GM15510 (cell line): Measurements from ENCODE around the gene TINAGL1.

Experiments used
- POLR2A ChIP-seq: IDR thresholded peaks from 3 replicates; pipeline ENCODE4 v1.6.1; 2011; ENCODE audit warnings: borderline replicate concordance; ENCODE audit not compliant: insufficient read length; ENCODE audit errors: extremely low read depth

Gene TINAGL1

GRCh38 chr1:31602081-31602480 lies 25.8 kb downstream of the TINAGL1 start:
- TF ChIP-seq POLR2A: no peak

GRCh38 chr1:31605908-31606427 lies 29.7 kb downstream of the TINAGL1 start:
- TF ChIP-seq POLR2A: no peak

DNA sequence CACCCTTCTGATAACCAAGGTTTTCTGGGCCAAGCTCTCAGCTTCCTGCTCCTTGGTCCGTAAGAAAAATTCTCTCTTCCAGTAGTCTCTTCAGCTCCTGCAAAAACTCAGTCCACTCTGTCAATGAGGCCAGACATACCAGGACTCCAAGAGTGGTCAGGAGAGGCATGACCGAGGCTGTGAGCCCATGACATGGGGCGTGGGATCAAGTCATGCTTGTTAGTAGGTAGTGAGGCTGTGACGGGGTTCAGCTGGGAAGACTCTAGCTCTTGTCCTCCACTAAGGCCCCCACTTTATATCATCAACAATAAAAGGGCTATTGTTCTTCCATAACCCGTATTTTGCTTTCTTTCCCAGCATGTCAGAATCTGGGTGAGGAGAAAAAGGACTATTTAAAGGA lies 31.0 kb downstream of the TINAGL1 start:
- TF ChIP-seq POLR2A: no peak

- TF ChIP-seq POLR2A: no peak
Measured at GRCh38 chr1:31609514-31610118, 33.3 kb downstream of the TINAGL1 start.

- TF ChIP-seq POLR2A: no peak
Measured at GRCh38 chr1:31614414-31615005, 38.2 kb downstream of the TINAGL1 start.

DNA sequence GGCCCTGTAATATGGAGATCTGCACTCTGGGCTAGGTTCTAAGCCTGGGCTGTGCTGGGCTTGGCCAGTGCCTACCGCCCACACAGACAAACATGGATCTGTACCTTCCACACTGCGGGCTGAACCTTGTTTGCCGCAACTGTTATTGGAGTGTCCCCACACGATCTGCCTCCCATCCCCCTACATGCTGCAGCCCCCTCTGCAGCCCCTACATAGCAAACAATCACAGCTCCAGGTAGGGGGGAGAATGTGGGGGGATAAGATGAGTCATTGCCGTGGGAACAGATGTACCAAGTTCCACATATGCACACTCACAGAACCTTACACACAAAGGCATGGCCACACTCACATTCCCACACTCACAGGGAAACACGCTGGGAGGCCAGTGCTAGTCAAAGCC lies 39.1 kb downstream of the TINAGL1 start:
- TF ChIP-seq POLR2A: no peak

DNA sequence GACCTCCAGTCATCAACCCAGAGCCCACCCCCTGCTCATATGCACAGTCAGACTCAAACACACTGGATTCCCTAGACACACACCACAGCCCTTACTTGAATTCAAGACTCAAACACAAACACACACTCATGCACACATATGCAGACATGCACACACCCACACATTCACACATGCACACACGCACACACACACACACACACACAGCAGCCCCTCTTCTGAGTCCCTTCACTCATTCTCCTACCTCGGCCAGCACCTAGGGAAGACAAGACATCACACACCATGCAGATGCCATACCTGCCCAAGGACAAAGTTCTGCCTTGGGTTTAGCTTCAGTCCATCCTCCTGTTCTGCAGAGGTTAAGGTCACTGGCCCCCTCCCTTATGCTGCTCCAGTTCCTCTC lies 39.6 kb downstream of the TINAGL1 start:
- no peak for TF ChIP-seq POLR2A

DNA sequence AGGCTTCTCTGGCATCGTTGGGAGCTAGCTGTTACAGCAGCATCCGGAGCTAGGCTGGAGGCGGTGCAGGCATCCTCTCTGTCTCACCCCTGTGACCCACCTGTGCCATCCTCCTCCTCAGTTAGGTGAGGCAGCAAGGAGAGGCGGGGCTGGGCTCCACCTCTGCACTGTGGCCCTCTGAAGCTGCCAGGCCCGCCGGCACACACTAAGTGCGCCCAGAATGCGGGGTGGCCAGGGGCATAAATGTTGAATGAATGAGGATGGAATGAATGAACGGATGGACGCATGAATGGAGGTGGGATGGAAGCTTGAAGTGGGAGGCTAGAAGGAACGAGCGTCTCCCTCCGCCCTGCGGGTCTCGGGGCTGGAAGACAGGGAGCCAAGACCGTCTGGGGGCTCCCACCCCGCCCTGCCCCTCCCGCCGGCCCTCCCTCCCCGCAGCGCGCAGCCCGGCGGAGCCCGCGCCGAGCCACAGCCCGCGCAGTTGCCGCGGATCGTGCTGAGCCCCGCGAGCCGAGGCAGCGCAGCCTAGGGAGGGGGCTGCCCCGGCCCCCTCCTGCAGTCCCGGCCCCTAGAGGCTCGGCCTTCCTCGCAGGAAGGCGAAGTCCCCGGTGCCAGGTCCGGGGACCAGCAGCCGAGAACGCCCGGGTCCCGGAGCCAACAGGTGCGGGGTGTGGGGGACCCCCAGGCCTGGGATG lies 41.1 kb downstream of the TINAGL1 start, which contains the start of gene HCRTR1:
Gene HCRTR1, plus strand, starts transcription at position 472 of the 698 bp plus-strand sequence. CDS start 1,504 bp downstream, outside the sequence.
- TF ChIP-seq POLR2A: no peak

GRCh38 chr1:31617916-31618746 lies 41.8 kb downstream of the TINAGL1 start:
- TF ChIP-seq POLR2A: no peak

DNA sequence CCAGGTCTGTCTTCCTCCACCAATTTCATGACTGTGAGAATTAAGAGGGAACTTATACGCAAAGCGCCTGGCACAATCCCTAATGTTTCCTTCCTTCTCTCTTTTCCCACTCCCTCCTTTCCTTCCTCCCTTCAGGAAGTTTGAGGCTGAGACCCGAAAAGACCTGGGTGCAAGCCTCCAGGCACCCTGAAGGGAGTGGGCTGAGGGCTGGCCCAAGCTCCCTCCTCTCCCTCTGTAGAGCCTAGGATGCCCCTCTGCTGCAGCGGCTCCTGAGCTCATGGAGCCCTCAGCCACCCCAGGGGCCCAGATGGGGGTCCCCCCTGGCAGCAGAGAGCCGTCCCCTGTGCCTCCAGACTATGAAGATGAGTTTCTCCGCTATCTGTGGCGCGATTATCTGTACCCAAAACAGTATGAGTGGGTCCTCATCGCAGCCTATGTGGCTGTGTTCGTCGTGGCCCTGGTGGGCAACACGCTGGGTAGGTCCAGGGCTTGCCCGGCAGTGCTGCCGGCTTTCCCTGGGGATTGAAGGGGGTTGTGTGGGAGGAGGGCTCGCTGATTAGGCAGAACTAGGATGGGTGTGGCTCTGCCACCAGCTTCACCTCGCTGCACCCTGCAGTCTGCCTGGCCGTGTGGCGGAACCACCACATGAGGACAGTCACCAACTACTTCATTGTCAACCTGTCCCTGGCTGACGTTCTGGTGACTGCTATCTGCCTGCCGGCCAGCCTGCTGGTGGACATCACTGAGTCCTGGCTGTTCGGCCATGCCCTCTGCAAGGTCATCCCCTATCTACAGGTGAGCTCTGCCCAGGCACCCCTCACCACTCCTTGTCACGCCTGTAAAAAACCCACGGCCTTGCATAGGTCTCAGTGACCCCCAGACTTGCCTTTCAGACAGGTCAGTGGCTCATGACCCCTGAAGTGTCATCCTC lies 42.9 kb downstream of the TINAGL1 start:
- TF ChIP-seq POLR2A: no peak

DNA sequence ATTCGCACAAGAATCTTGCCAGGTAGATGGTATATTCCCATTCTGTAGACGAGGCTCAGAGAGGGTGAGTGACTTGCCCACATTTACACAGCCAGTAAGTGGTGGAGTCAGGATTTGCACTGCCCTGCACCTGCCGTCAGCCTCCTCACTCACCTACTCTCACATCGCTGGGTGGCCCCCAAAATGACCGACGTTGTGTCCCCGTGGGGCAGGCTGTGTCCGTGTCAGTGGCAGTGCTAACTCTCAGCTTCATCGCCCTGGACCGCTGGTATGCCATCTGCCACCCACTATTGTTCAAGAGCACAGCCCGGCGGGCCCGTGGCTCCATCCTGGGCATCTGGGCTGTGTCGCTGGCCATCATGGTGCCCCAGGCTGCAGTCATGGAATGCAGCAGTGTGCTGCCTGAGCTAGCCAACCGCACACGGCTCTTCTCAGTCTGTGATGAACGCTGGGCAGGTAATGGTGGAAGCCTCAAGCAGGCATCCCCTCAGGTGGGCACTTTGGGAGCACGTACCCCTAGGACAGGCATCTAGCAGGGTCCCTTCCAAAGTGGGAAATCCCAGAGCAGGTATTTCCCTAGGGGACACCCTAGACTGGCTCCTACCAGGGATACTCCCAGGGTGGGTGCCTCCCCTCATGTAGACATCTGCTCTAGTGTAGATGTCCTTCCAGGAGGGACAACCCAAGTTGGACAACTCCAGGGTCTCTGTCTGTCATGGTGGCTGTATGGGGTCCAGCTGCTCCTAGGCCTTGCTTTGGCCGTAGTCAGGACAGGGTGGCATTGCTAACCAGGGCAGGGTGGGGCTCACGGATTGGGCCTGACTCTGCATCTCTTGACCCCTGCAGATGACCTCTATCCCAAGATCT lies 44.5 kb downstream of the TINAGL1 start:
- TF ChIP-seq POLR2A: no peak

GRCh38 chr1:31621498-31621820 lies 45.1 kb downstream of the TINAGL1 start:
- TF ChIP-seq POLR2A: no peak
